ENCODE results near the gene RAB11FIP3. TPM values are rescaled to one million over a fixed set of nuclear protein-coding genes. Genes with fewer than 3 reads are reported as not detected.

RAB11FIP3 gene
- total RNA-seq, 1 donor from 2014 or later, result 6.3 TPM

GRCh38 chr16:534135-534534, 108.7 kb downstream of the RAB11FIP3 start:
- peak; percentile 17 for ATAC-seq

- no peak for ATAC-seq
Observed at GRCh38 chr16:534856-535445, 109.5 kb downstream of the RAB11FIP3 start.

GRCh38 chr16:535446-536405, 110.3 kb downstream of the RAB11FIP3 start:
- ATAC-seq, result peak; percentile 84

- ATAC-seq, result no peak
Observed at GRCh38 chr16:536746-537145, 111.3 kb downstream of the RAB11FIP3 start.

GRCh38 chr16:537415-538335, 112.2 kb downstream of the RAB11FIP3 start:
- ATAC-seq, result no peak

GRCh38 chr16:539901-540530, 114.6 kb downstream of the RAB11FIP3 start:
- ATAC-seq, result no peak

- ATAC-seq, result no peak
Observed at GRCh38 chr16:540645-541340, 115.3 kb downstream of the RAB11FIP3 start.

GRCh38 chr16:543301-544164, 118.1 kb downstream of the RAB11FIP3 start:
- ATAC-seq, result no peak

- no peak for ATAC-seq
Observed at GRCh38 chr16:544517-544916, 119.1 kb downstream of the RAB11FIP3 start.

- ATAC-seq, result peak; percentile 69
Observed at GRCh38 chr16:546909-547770, 121.7 kb downstream of the RAB11FIP3 start.

- ATAC-seq, result no peak
Observed at GRCh38 chr16:548586-548985, 123.1 kb downstream of the RAB11FIP3 start.

GRCh38 chr16:549544-550263, 124.3 kb downstream of the RAB11FIP3 start:
- peak; percentile 37 for ATAC-seq

- ATAC-seq, result no peak
Observed at GRCh38 chr16:551210-551609, 125.8 kb downstream of the RAB11FIP3 start.

- no peak for ATAC-seq
Observed at GRCh38 chr16:552171-552570, 126.7 kb downstream of the RAB11FIP3 start.

- no peak for ATAC-seq
Observed at GRCh38 chr16:553601-554296, 128.3 kb downstream of the RAB11FIP3 start.

- ATAC-seq, result no peak
Observed at GRCh38 chr16:554297-554621, 128.8 kb downstream of the RAB11FIP3 start.

GRCh38 chr16:554640-555365, 129.4 kb downstream of the RAB11FIP3 start:
- ATAC-seq, result peak; percentile 47
